Fibroblast of pulmonary artery (primary cell): Measurements from ENCODE around the gene PGC.

Experiments
- DNase-seq: peaks from one replicate; pipeline ENCODE4 v3.0.0-alpha.2; 2010; ENCODE audit warnings: low read depth
- H3K4me3 ChIP-seq: replicated peaks from 2 replicates; pipeline ENCODE4 v1.5.1; 2011; ENCODE audit warnings: low read depth, mild to moderate bottlenecking, control low read depth, low read length, moderate library complexity
- CTCF ChIP-seq: IDR thresholded peaks from 2 replicates; pipeline ENCODE4 v1.5.1; 2011; ENCODE audit warnings: mild to moderate bottlenecking, control low read depth, low read length, inconsistent platforms; ENCODE audit errors: missing control alignments

The PGC gene

GRCh38 chr6:41747256-41748101, at the start of gene PGC:
Gene PGC (minus strand): TSS chr6:41747397. CDS start chr6:41747334, 63 bp downstream.
- H3K4me3 ChIP-seq: no peak within 1 kb of the TSS
- no peak for TF ChIP-seq CTCF
- DNase-seq: peak; percentile 34

GRCh38 chr6:41796474-41796873, 49.3 kb upstream of the PGC start:
- no peak overlapping the region for H3K4me3 ChIP-seq
- DNase-seq: no peak

GRCh38 chr6:41791984-41792383, 44.8 kb upstream of the PGC start:
- TF ChIP-seq CTCF: no peak
- H3K4me3 ChIP-seq: no peak overlapping the region
- DNase-seq: no peak

More at GRCh38 chr6:41796474-41796873, 49.3 kb upstream of the PGC start:
- TF ChIP-seq CTCF: no peak

- no peak for TF ChIP-seq CTCF
- no peak for DNase-seq
- H3K4me3 ChIP-seq: no peak overlapping the region
These were observed 44.1 kb upstream of the PGC start for GRCh38 chr6:41791305-41791704.

- DNase-seq: no peak
- TF ChIP-seq CTCF: no peak
- no peak overlapping the region for H3K4me3 ChIP-seq
These were observed 42.8 kb upstream of the PGC start for GRCh38 chr6:41790045-41790444.

GRCh38 chr6:41789390-41789724, 42.2 kb upstream of the PGC start:
- DNase-seq: no peak
- TF ChIP-seq CTCF: no peak
- no peak overlapping the region for H3K4me3 ChIP-seq
